ENCODE data around the gene CAPSL. TPM values are rescaled to one million over a fixed set of nuclear protein-coding genes. Genes with fewer than 3 reads are reported as not detected.

Gene CAPSL
- total RNA-seq, 1 donor from 2014 or later, result not detected

DNA sequence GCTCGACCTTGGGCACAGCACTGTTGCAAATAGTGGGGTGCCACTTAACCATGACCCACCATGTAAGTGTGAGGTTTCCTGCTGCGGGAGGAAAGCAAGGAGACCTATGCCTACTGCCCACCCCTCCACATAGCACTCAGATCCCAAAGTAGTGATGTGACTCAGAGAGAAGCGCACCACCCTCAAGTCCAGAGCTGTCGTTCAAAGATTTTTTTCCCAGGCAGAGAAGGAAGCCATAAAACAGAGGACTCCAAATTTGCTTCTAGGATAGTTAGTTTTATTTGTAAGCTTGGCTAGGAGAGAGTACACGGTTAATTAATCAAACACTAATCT is 33.4 kb upstream of the CAPSL start:
- Histone ChIP-seq H3K27me3 (no peaks in the 10 kb centered on the region), H3K36me3 (no peaks in the 10 kb centered on the region), H3K4me3 (no peak overlapping the region), H3K9me3 (no peaks in the 10 kb centered on the region), H3K4me1 (no peaks in the 10 kb centered on the region), H3K27ac (no peak overlapping the region)
- no peak for DNase-seq (ENCODE audit: extremely low spot score in 2 of 2)
- TF ChIP-seq POLR2AphosphoS5 (IDR thresholded peaks at IDR 0.05; ENCODE audit: insufficient read depth in 1 of 2, low read depth in 1 of 2), result no peak
- no peak for TF ChIP-seq POLR2A (IDR thresholded peaks at IDR 0.05)
- TF ChIP-seq, protein P1, sequence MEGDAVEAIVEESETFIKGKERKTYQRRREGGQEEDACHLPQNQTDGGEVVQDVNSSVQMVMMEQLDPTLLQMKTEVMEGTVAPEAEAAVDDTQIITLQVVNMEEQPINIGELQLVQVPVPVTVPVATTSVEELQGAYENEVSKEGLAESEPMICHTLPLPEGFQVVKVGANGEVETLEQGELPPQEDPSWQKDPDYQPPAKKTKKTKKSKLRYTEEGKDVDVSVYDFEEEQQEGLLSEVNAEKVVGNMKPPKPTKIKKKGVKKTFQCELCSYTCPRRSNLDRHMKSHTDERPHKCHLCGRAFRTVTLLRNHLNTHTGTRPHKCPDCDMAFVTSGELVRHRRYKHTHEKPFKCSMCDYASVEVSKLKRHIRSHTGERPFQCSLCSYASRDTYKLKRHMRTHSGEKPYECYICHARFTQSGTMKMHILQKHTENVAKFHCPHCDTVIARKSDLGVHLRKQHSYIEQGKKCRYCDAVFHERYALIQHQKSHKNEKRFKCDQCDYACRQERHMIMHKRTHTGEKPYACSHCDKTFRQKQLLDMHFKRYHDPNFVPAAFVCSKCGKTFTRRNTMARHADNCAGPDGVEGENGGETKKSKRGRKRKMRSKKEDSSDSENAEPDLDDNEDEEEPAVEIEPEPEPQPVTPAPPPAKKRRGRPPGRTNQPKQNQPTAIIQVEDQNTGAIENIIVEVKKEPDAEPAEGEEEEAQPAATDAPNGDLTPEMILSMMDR (IDR thresholded peaks at IDR 0.05), result no peak
- intact Hi-C loops (cut with DNase I), result no loop called here

- Histone ChIP-seq H3K36me3 (no peaks in the 10 kb centered on the region), H3K4me1 (no peaks in the 10 kb centered on the region), H3K27ac (no peak overlapping the region), H3K27me3 (no peaks in the 10 kb centered on the region), H3K4me3 (no peak overlapping the region), H3K9me3 (no peaks in the 10 kb centered on the region)
- no peak for DNase-seq (ENCODE audit: extremely low spot score in 2 of 2)
- TF ChIP-seq, protein P1 (IDR thresholded peaks at IDR 0.05), result no peak
- TF ChIP-seq POLR2A (IDR thresholded peaks at IDR 0.05) (no peak), POLR2AphosphoS5 (IDR thresholded peaks at IDR 0.05; ENCODE audit: insufficient read depth in 1 of 2, low read depth in 1 of 2) (no peak)
- intact Hi-C loops (cut with DNase I), result no loop called here
Observed at GRCh38 chr5:35971186-35971877, 32.9 kb upstream of the CAPSL start.

DNA sequence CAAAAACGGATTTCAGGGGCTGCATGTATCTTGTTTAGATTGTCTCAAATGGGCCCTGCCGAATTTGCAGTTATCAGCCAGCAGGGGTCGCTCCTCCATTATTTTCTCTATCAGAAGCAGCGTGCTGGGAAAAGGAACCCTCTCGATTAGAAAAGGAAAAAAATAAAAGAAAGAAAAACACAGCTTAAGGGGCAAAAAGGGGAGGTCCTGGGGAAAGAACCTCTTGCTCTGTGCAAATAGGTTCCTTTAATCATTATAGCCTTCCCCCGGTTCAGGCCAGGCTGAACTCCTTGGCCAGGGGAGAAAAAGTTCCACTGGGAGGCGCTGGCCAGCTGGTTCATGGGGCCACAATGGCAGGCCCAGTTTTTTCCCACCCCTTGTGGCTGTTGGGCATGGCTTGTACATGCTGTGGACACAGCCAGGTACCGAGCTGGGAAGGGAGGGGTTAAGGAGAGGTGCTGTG is 25.0 kb upstream of the CAPSL start:
- no peak for TF ChIP-seq POLR2A (IDR thresholded peaks at IDR 0.05)
- no peak for TF ChIP-seq POLR2AphosphoS5 (IDR thresholded peaks at IDR 0.05; ENCODE audit: insufficient read depth in 1 of 2, low read depth in 1 of 2)
- TF ChIP-seq, protein P1 (IDR thresholded peaks at IDR 0.05), result no peak
- DNase-seq (ENCODE audit: extremely low spot score in 2 of 2), result no peak
- intact Hi-C loops (cut with DNase I), result no loop called here

GRCh38 chr5:35960328-35960727 is 21.9 kb upstream of the CAPSL start:
- Histone ChIP-seq H3K4me1 (no peaks in the 10 kb centered on the region), H3K27ac (no peak overlapping the region), H3K4me3 (no peak overlapping the region), H3K27me3 (no peaks in the 10 kb centered on the region), H3K36me3 (no peaks in the 10 kb centered on the region), H3K9me3 (no peaks in the 10 kb centered on the region)
- DNase-seq (ENCODE audit: extremely low spot score in 2 of 2), result no peak
- TF ChIP-seq, protein P1 (IDR thresholded peaks at IDR 0.05), result no peak
- no peak for TF ChIP-seq POLR2A (IDR thresholded peaks at IDR 0.05)
- no peak for TF ChIP-seq POLR2AphosphoS5 (IDR thresholded peaks at IDR 0.05; ENCODE audit: insufficient read depth in 1 of 2, low read depth in 1 of 2)
- intact Hi-C loops (cut with DNase I), result no loop called here

More for the DNA sequence above, 25.0 kb upstream of the CAPSL start:
- Histone ChIP-seq H3K27me3 (no peaks in the 10 kb centered on the region), H3K4me1 (no peaks in the 10 kb centered on the region), H3K36me3 (no peaks in the 10 kb centered on the region), H3K27ac (no peak overlapping the region), H3K9me3 (no peaks in the 10 kb centered on the region), H3K4me3 (no peak overlapping the region)

GRCh38 chr5:35956429-35956828 is 18.0 kb upstream of the CAPSL start:
- H3K4me1 ChIP-seq, result no peaks in the 10 kb centered on the region
- H3K27me3 ChIP-seq, result no peaks in the 10 kb centered on the region
- intact Hi-C loops (cut with DNase I), result no loop called here
- TF ChIP-seq POLR2AphosphoS5 (IDR thresholded peaks at IDR 0.05; ENCODE audit: insufficient read depth in 1 of 2, low read depth in 1 of 2), result no peak
- H3K4me3 ChIP-seq, result no peak overlapping the region
- H3K27ac ChIP-seq, result no peak overlapping the region
- H3K9me3 ChIP-seq, result no peaks in the 10 kb centered on the region
- no peaks in the 10 kb centered on the region for H3K36me3 ChIP-seq
- DNase-seq (ENCODE audit: extremely low spot score in 2 of 2), result no peak
